Gastrocnemius medialis (tissue), 4 donors: ENCODE measurements around the gene AGRN.

ENCODE experiments used
- CTCF ChIP-seq, 5 experiments: fragments of 450-650 bp in 3 of 5; fragments of 200-600 bp in 2 of 5; sonication (generic) in 2 of 5; IDR thresholded peaks in 4 of 5; conservative IDR thresholded peaks in 1 of 5; 1 replicate in 4 of 5; 2 replicates in 1 of 5; pipeline ENCODE4 v1.5.1; 2016 to 2019; ENCODE audit warnings: antibody characterized with exemption in 5 of 5, mild to moderate bottlenecking in 3 of 5, moderate library complexity in 3 of 5
- POLR2A ChIP-seq, 2 donors: fragments of 450-650 bp; IDR thresholded peaks; one replicate each; pipeline ENCODE4 v1.6.1; 2017; ENCODE audit warnings: antibody characterized with exemption in 2 of 2, mild to moderate bottlenecking in 2 of 2, moderate library complexity in 2 of 2

GRCh38 chr1:1033731-1034438 is 14.0 kb downstream of the AGRN start:
- TF ChIP-seq CTCF (IDR thresholded peaks at IDR 0.05 in 4 of 5, conservative IDR thresholded peaks at IDR 0.05 in 1 of 5) (no peak), POLR2A (IDR thresholded peaks at IDR 0.05) (no peak)
